Parathyroid adenoma (tissue), 2 donors: Measurements from ENCODE around the gene RPL10A.

Experiments
- H2AFZ ChIP-seq: fragments of 300-600 bp; sonication (generic); one replicate; pipeline ENCODE4 v1.7.0; 2017; ENCODE audit warnings: antibody characterized with exemption, mild to moderate bottlenecking
- H3K27ac ChIP-seq: fragments of 300-600 bp; sonication (generic); one replicate; pipeline ENCODE4 v1.7.0; 2017
- H3K27me3 ChIP-seq: fragments of 300-600 bp; sonication (generic); one replicate; pipeline ENCODE4 v1.7.0; 2017; ENCODE audit warnings: low read length; ENCODE audit not compliant: control insufficient read depth, insufficient read depth
- H3K36me3 ChIP-seq: fragments of 300-600 bp; sonication (generic); one replicate; pipeline ENCODE4 v1.7.0; 2017; ENCODE audit warnings: low read length; ENCODE audit not compliant: control insufficient read depth, insufficient read depth
- H3K4me1 ChIP-seq: fragments of 300-600 bp; sonication (generic); one replicate; pipeline ENCODE4 v1.7.0; 2017; ENCODE audit warnings: control low read depth
- H3K4me2 ChIP-seq: fragments of 300-600 bp; sonication (generic); one replicate; pipeline ENCODE4 v1.7.0; 2017; ENCODE audit warnings: low read length
- H3K4me3 ChIP-seq: fragments of 300-600 bp; sonication (generic); one replicate; pipeline ENCODE4 v1.7.0; 2017; ENCODE audit warnings: low read depth, low read length
- H3K79me2 ChIP-seq: fragments of 300-600 bp; sonication (generic); one replicate; pipeline ENCODE4 v1.7.0; 2017; ENCODE audit warnings: control low read depth
- H3K9ac ChIP-seq: fragments of 300-600 bp; sonication (generic); one replicate; pipeline ENCODE4 v1.7.0; 2017; ENCODE audit warnings: mild to moderate bottlenecking
- H3K9me3 ChIP-seq: fragments of 300-600 bp; sonication (generic); one replicate; pipeline ENCODE4 v1.7.0; 2017; ENCODE audit warnings: low read length; ENCODE audit not compliant: control insufficient read depth
- CTCF ChIP-seq: fragments of 300-600 bp; sonication (generic); IDR thresholded peaks from one replicate; pipeline ENCODE4 v1.7.0; 2017; ENCODE audit warnings: antibody characterized with exemption, mild to moderate bottlenecking
- donor health status: primary hyperparathyroidism.

The RPL10A gene

DNA sequence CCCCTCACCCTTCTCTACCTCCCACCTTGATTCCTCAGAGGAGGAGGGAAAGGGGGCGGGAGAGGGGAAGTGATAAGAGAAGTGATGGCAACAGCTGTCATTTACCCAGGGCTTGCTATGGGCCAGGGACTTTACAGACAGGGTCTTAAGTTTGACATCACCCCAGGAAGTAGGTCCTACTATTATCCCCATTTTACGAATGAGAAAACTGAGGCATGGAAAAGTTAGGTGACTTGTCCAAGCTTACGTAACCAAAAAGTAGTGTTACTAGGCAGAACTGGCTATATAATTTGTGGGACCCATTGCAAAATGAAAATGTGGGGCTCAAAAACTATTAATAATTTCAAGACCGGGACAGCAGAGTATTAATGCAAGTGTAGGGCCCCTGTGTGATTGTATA, 26.6 kb upstream of the RPL10A start:
- Histone ChIP-seq H3K27ac (no peak overlapping the region), H3K4me2 (no peak overlapping the region), H3K4me1 (no peaks in the 10 kb centered on the region), H3K4me3 (no peak overlapping the region), H3K9me3 (no peaks in the 10 kb centered on the region), H3K36me3 (no peaks in the 10 kb centered on the region), H3K27me3 (no peaks in the 10 kb centered on the region), H3K9ac (no peak overlapping the region), H2AFZ (no peak overlapping the region), H3K79me2 (no peaks in the 10 kb centered on the region)
- no peak for TF ChIP-seq CTCF

DNA sequence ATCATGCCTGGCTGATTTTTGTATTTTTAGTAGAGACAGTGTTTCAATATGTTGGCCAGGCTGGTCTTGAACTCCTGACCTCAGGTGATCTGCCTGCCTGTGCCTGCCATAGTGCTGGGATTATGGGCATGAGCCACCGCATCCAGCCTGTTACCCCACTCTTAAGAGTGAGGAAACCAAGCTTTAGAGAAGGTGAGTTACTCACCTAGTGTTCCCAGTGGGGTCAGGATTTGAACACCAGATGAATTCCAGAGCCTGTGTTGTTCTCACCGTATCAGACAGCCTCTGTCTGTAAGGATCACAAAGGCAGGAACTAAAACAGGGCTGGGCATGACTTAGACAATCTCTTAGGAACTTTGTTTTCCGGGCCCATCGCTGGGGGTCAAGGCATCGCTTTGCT, 25.5 kb upstream of the RPL10A start:
- Histone ChIP-seq H2AFZ (no peak overlapping the region), H3K9me3 (no peaks in the 10 kb centered on the region), H3K4me1 (no peaks in the 10 kb centered on the region), H3K36me3 (no peaks in the 10 kb centered on the region), H3K9ac (no peak overlapping the region), H3K27ac (no peak overlapping the region), H3K4me3 (no peak overlapping the region), H3K79me2 (no peaks in the 10 kb centered on the region), H3K4me2 (no peak overlapping the region), H3K27me3 (no peaks in the 10 kb centered on the region)
- TF ChIP-seq CTCF, result no peak

DNA sequence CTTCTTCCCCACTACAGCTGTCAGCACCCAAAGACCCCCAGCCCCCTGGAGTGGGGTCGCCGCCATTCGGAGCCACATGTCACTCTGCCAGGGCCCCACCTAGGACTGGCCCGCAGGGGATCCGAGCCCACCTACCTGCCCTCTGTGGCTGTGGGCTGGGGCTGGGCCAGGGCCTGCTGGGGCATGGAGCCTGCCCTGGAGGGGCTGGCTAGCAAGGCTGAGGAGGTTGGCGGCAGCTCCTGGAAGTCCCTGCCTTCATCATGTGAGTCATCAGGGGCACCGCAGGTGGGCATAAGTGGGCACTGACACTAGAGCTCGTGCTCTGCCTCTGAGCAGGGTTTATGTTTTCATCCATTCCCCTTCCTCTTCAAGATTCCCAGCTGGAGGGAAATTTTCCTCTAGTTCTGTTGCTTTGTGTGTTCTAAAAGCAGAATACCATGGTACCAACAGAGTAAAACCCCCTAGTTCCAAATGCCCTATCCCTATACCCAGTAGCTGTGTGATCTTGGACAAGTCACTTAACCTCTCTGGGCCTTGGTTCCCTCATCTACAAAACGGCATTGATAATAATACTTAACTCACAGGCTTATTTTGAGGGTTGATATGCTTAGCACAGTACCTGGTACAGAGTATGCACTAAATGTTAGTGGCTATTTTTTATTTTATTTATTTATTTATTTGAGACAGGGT, 24.7 kb upstream of the RPL10A start:
- Histone ChIP-seq H3K36me3 (no peaks in the 10 kb centered on the region), H3K9me3 (no peaks in the 10 kb centered on the region), H3K79me2 (no peaks in the 10 kb centered on the region), H3K27ac (no peak overlapping the region), H3K4me1 (no peaks in the 10 kb centered on the region), H2AFZ (no peak overlapping the region), H3K4me2 (no peak overlapping the region), H3K27me3 (no peaks in the 10 kb centered on the region), H3K4me3 (no peak overlapping the region), H3K9ac (no peak overlapping the region)
- no peak for TF ChIP-seq CTCF

GRCh38 chr6:35445691-35446090, 22.5 kb upstream of the RPL10A start:
- no peak for TF ChIP-seq CTCF
- Histone ChIP-seq H3K9ac (no peak overlapping the region), H3K4me2 (no peak overlapping the region)

GRCh38 chr6:35448191-35448590, 20.0 kb upstream of the RPL10A start:
- Histone ChIP-seq H3K36me3 (no peaks in the 10 kb centered on the region), H3K9ac (no peak overlapping the region), H3K27me3 (no peaks in the 10 kb centered on the region), H2AFZ (no peak overlapping the region), H3K4me3 (no peak overlapping the region), H3K9me3 (no peaks in the 10 kb centered on the region), H3K79me2 (no peaks in the 10 kb centered on the region), H3K27ac (no peak overlapping the region), H3K4me2 (no peak overlapping the region), H3K4me1 (peaks cover 7% of the 10 kb centered on the region)
- no peak for TF ChIP-seq CTCF

More at GRCh38 chr6:35445691-35446090, 22.5 kb upstream of the RPL10A start:
- Histone ChIP-seq H2AFZ (no peak overlapping the region), H3K27ac (no peak overlapping the region), H3K79me2 (no peaks in the 10 kb centered on the region), H3K36me3 (no peaks in the 10 kb centered on the region), H3K9me3 (no peaks in the 10 kb centered on the region), H3K4me3 (no peak overlapping the region), H3K27me3 (no peaks in the 10 kb centered on the region), H3K4me1 (no peaks in the 10 kb centered on the region)
